Measurements from ENCODE around the gene LUZP1.
A peak's percentile ranks its signal among the peaks of the same experiment; 100 is the strongest.
"Not testable (repeated sequence)": the region's sequence is repeated elsewhere in the genome, so short reads cannot be mapped to it uniquely, and the experiment has no call there.

The LUZP1 gene

GRCh38 chr1:23168445-23169194 is at the start of gene LUZP1:
Gene LUZP1, minus strand, starts transcription at chr1:23168856.
- DNase-seq: peak; percentile 91

- DNase-seq: peak; percentile 14
Observed at GRCh38 chr1:23217421-23218115, 48.9 kb upstream of the LUZP1 start, which contains the start of gene HTR1D. Gene HTR1D, minus strand, starts transcription at chr1:23217502. Its CDS starts 23,283 bp downstream, at chr1:23194219.

- DNase-seq: peak; percentile 42
Observed at GRCh38 chr1:23216771-23217420, 48.2 kb upstream of the LUZP1 start.

GRCh38 chr1:23215751-23216449 is 47.2 kb upstream of the LUZP1 start:
- no peak for DNase-seq

- DNase-seq: no peak
Observed at GRCh38 chr1:23215291-23215690, 46.6 kb upstream of the LUZP1 start.

GRCh38 chr1:23214640-23215039 is 46.0 kb upstream of the LUZP1 start:
- no peak for DNase-seq

GRCh38 chr1:23211955-23212354 is 43.3 kb upstream of the LUZP1 start:
- DNase-seq: no peak

GRCh38 chr1:23210963-23211362 is 42.3 kb upstream of the LUZP1 start:
- DNase-seq: no peak

GRCh38 chr1:23210351-23210785 is 41.7 kb upstream of the LUZP1 start:
- DNase-seq: peak; percentile 15

- no peak for DNase-seq
Observed at GRCh38 chr1:23209770-23210169, 41.1 kb upstream of the LUZP1 start.

- no peak for DNase-seq
Observed at GRCh38 chr1:23208527-23208926, 39.9 kb upstream of the LUZP1 start.

- DNase-seq: not testable (repeated sequence)
Observed at GRCh38 chr1:23207733-23208132, 39.1 kb upstream of the LUZP1 start.

- no peak for DNase-seq
Observed at GRCh38 chr1:23202263-23202749, 33.6 kb upstream of the LUZP1 start.

- no peak for DNase-seq
Observed at GRCh38 chr1:23200883-23201282, 32.2 kb upstream of the LUZP1 start.

GRCh38 chr1:23198373-23198772 is 29.7 kb upstream of the LUZP1 start:
- DNase-seq: no peak

- DNase-seq: no peak
Observed at GRCh38 chr1:23196627-23197328, 28.1 kb upstream of the LUZP1 start.

- no peak for DNase-seq
Observed at GRCh38 chr1:23194119-23194984, 25.7 kb upstream of the LUZP1 start.

- DNase-seq: no peak
Observed at GRCh38 chr1:23193391-23194118, 24.9 kb upstream of the LUZP1 start.

- DNase-seq: no peak
Observed at GRCh38 chr1:23191199-23191598, 22.5 kb upstream of the LUZP1 start.

- not testable (repeated sequence) for DNase-seq
Observed at GRCh38 chr1:23188936-23189452, 20.3 kb upstream of the LUZP1 start.
